ENCODE measurements around the gene PCSK5.
"Not testable (repeated sequence)": the region's sequence is repeated elsewhere in the genome, so short reads cannot be mapped to it uniquely, and the experiment has no call there.

Gene PCSK5

GRCh38 chr9:76289042-76289441 is 398.6 kb downstream of the PCSK5 start:
- no peak for DNase-seq

- no peak for DNase-seq
Observed at GRCh38 chr9:76289703-76290102, 399.2 kb downstream of the PCSK5 start.

GRCh38 chr9:76290555-76290954 is 400.1 kb downstream of the PCSK5 start:
- no peak for DNase-seq

- DNase-seq = no peak
Observed at GRCh38 chr9:76292246-76292645, 401.8 kb downstream of the PCSK5 start.

GRCh38 chr9:76292658-76293057 is 402.2 kb downstream of the PCSK5 start:
- no peak for DNase-seq

- no peak for DNase-seq
Observed at GRCh38 chr9:76294301-76294700, 403.8 kb downstream of the PCSK5 start.

- DNase-seq = no peak
Observed at GRCh38 chr9:76296561-76297310, 406.3 kb downstream of the PCSK5 start.

GRCh38 chr9:76297721-76298239 is 407.3 kb downstream of the PCSK5 start:
- no peak for DNase-seq

GRCh38 chr9:76298521-76299144 is 408.2 kb downstream of the PCSK5 start:
- no peak for DNase-seq

- no peak for DNase-seq
Observed at GRCh38 chr9:76302543-76302942, 412.1 kb downstream of the PCSK5 start.

- DNase-seq = peak; percentile 25
Observed at GRCh38 chr9:76302947-76303550, 412.6 kb downstream of the PCSK5 start.

GRCh38 chr9:76307047-76307446 is 416.6 kb downstream of the PCSK5 start:
- not testable (repeated sequence) for DNase-seq

- no peak for DNase-seq
Observed at GRCh38 chr9:76310577-76310976, 420.1 kb downstream of the PCSK5 start.

GRCh38 chr9:76310991-76311390 is 420.5 kb downstream of the PCSK5 start:
- DNase-seq = no peak

GRCh38 chr9:76311537-76311936 is 421.1 kb downstream of the PCSK5 start:
- DNase-seq = no peak

- no peak for DNase-seq
Observed at GRCh38 chr9:76313771-76314170, 423.3 kb downstream of the PCSK5 start.

- DNase-seq = no peak
Observed at GRCh38 chr9:76314321-76314720, 423.8 kb downstream of the PCSK5 start.

- DNase-seq = no peak
Observed at GRCh38 chr9:76316069-76316468, 425.6 kb downstream of the PCSK5 start.

GRCh38 chr9:76319466-76319865 is 429.0 kb downstream of the PCSK5 start:
- not testable (repeated sequence) for DNase-seq

GRCh38 chr9:76321195-76321828 is 430.8 kb downstream of the PCSK5 start:
- no peak for DNase-seq

GRCh38 chr9:76322810-76323209 is 432.3 kb downstream of the PCSK5 start:
- no peak for DNase-seq

GRCh38 chr9:76323490-76323889 is 433.0 kb downstream of the PCSK5 start:
- DNase-seq = no peak

GRCh38 chr9:76324030-76324429 is 433.6 kb downstream of the PCSK5 start:
- not testable (repeated sequence) for DNase-seq

Measured in NCI-H1694 treated with DMSO at 0.1 percent for 48 hours (cell line).